ENCODE results near the gene HRH1.
A peak's percentile ranks its signal among the peaks of the same experiment; 100 is the strongest.

Gene HRH1

GRCh38 chr3:11144996-11145395 lies 9.3 kb upstream of the HRH1 start:
- TF ChIP-seq ZFX (IDR thresholded peaks at IDR 0.05; ENCODE audit: borderline replicate concordance) (no peak), CTCF (IDR thresholded peaks at IDR 0.05) (no peak)
- H3K27ac ChIP-seq: no peak overlapping the region

GRCh38 chr3:11145888-11146287 lies 8.4 kb upstream of the HRH1 start:
- TF ChIP-seq CTCF (IDR thresholded peaks at IDR 0.05) (no peak), ZFX (IDR thresholded peaks at IDR 0.05; ENCODE audit: borderline replicate concordance) (no peak)
- H3K27ac ChIP-seq: no peak overlapping the region

- no peak overlapping the region for H3K27ac ChIP-seq
- no peak for TF ChIP-seq ZFX (IDR thresholded peaks at IDR 0.05; ENCODE audit: borderline replicate concordance)
- TF ChIP-seq CTCF (IDR thresholded peaks at IDR 0.05): no peak
Measured at GRCh38 chr3:11146773-11147660, 7.3 kb upstream of the HRH1 start.

- no peak overlapping the region for H3K27ac ChIP-seq
Measured at GRCh38 chr3:11150256-11150655, 4.0 kb upstream of the HRH1 start.

GRCh38 chr3:11152301-11152700 lies 2.0 kb upstream of the HRH1 start:
- H3K27ac ChIP-seq: no peak overlapping the region
- no peak for TF ChIP-seq ZFX (IDR thresholded peaks at IDR 0.05; ENCODE audit: borderline replicate concordance)

More at GRCh38 chr3:11150256-11150655, 4.0 kb upstream of the HRH1 start:
- TF ChIP-seq CTCF (IDR thresholded peaks at IDR 0.05) (no peak), ZFX (IDR thresholded peaks at IDR 0.05; ENCODE audit: borderline replicate concordance) (no peak)

- no peak for TF ChIP-seq CTCF (IDR thresholded peaks at IDR 0.05)
- TF ChIP-seq ZFX (IDR thresholded peaks at IDR 0.05; ENCODE audit: borderline replicate concordance): no peak
- H3K27ac ChIP-seq: no peak overlapping the region
Measured at GRCh38 chr3:11154953-11155325, 646 bp downstream of the HRH1 start.

GRCh38 chr3:11155341-11156025 lies 1.2 kb downstream of the HRH1 start:
- TF ChIP-seq ZFX (IDR thresholded peaks at IDR 0.05; ENCODE audit: borderline replicate concordance): no peak
- peak; percentile 77 for TF ChIP-seq CTCF (IDR thresholded peaks at IDR 0.05)
- no peak overlapping the region for H3K27ac ChIP-seq
